Activated naive CD8-positive, alpha-beta T cell treated with anti-CD3 and anti-CD28 coated beads, Interleukin-2, amount 50 U/mL, for 16 hours (primary cell): ENCODE results near the gene IWS1.
"Not testable (repeated sequence)": the region's sequence is repeated elsewhere in the genome, so short reads cannot be mapped to it uniquely, and the experiment has no call there.

Experiments used
- DNase-seq: peaks from one replicate; pipeline ENCODE4 v3.0.0-alpha.2; 2020; ENCODE audit warnings: low read depth, low spot score

IWS1 gene

DNA sequence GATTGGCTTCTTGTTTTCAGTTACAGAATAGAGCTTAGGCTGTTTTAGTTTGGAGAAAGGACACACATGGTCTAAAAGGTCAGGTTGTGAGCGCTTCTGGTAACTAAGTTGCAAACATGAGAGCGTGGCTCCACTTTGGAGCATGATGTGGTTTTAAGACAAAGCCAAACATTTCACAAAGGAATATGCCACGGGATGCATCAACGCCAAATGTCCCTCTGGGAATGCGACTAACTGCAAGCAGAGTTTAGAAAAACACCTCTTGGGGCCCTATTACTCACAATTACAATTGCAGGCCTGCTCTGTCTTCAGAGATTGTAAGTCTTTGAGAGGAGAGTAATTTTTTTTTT lies 34.6 kb upstream of the IWS1 start:
- DNase-seq = no peak

DNA sequence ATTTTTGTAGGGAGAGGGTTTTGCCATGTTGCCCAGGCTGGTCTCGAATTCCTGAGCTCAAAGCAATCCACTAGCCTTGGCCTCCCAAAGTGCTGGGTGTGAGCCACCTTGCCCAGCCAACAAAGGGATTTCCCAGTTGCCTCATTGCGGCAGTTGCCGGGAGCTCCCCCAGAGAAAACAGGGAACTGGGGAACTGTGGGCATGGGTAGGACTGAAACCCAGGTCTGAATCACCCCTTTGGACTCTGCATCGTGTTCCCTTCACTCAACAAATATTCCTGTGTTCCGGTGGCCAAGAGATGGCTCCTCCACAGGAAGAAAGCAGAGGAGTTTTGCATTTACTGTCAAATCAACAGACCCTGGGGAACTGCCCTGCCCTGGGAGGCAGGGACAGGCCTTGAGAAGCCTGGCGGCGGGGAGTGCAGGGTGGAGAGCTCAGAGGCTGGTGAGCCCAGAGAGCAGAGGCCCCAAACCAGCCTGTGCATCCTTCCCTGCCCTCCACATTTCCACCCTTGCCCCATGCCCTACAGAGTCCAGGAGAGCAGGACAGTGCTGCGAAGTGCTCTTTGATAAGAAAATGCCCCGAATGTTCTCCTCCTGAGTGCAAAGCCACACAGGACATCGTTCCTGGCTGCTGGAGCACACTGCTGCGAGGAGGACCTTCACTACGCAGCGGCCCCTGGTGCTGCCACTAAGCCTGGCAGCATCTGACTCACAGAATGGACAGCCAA lies 34.1 kb upstream of the IWS1 start:
- DNase-seq = no peak

DNA sequence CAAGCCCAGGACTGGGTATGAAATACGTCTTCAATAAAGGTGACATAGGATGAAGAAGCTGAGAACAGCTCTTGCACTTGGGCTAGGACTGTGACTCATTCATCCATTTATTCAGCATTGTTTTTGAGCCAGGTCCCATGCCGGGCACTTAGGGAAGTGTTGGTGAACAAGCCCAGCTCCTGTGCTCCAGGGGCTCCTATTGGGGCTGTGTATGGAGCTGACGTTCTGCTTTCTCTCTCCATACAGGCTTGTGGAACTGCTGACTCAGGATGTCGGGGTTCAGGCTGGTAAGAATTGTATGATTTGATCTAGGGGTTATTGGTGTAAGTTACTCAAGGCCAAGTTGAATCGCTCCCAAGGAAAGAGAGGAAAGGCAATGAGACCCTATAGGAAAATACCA lies 33.2 kb upstream of the IWS1 start:
- DNase-seq = no peak

DNA sequence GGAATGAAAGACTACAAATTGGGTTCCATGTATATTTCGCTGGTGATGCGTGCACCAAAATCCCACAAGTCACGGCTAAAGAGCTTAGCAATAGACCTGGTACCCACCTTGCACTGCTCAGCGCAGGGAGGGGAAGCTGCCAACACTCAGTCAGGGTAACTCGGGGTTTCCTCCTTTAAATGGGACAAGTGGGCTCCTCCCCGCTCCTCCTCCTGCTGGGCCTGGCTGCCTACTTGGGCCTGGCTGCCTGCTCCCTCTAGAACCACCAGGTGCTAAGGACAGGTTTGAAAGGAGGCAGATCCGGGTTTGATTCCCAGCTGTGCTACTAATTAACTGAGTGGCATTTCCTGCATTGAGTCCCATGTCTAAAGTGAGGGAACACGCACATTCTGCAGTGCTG lies 32.6 kb upstream of the IWS1 start:
- no peak for DNase-seq

DNA sequence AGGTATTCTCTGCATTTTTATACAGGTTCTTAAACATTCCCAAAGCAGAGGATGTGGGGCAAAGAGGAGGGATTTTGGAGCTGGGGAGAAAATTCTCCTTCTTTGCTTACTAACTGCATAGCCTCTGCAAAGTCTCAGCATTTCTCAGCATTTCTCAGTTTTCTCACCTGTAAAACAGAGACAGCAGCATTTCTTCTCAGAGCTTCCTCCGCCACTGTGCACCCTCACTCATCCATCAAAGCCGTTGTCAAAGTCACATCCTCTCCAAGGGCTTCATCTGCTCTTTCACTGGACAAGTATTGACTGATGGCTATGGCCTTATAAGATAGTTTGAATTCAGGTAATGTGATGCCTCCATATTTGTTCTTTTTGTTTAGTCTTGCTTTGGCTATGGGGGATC lies 26.6 kb upstream of the IWS1 start:
- DNase-seq = no peak

DNA sequence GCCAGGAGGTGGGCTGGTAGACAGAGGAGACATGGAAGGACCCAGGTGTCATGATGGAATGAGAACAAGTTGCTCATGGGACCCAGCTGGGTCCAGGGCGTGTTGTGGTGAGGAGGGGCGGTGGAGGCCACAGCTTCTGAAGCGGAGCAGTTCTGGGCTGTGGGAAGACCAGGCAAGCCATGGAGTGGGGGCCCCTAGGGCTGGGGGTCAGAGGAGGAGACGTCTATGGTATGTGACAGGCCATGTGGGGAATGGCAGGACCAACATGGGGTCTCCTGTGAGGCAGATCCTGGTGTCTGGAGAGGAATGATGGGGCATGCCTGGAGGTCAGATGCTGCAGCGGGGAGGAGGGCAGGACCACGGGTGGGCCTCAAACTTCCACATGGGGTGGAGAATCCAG lies 26.0 kb upstream of the IWS1 start:
- DNase-seq = no peak

DNA sequence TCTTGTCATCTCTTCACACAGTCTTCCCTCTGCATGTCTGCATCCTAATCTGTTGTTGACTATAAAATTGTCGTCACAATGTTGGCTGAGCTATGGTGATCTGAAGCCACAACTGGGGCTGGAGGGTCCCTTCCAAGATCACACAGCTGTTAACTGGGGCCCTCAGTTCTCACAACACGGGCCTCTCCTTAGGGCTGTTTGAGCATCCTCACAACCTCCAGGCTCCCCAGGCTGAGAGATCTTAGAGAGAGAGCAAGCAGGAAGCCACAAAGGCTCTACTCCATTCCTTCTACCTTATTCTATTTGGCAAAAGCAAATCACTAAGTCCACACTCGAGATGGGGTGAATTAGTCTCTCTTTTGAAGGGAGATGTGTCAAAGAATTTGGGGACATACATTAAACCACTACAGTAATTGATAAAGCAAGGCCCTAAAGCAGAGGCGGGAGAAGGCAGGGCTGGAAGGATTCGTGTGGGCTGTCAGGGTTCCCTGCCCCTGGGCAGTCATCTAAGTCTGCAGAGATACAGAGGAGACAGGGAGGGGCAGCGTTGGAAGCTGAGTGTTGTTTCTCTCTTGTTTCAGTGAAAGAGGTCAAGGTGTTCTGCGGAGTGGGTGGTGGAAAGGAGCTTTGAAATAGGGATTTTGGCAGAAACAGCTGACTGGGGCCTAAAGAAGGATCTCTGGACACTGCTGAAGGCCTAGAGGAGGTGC lies 25.1 kb upstream of the IWS1 start:
- no peak for DNase-seq

DNA sequence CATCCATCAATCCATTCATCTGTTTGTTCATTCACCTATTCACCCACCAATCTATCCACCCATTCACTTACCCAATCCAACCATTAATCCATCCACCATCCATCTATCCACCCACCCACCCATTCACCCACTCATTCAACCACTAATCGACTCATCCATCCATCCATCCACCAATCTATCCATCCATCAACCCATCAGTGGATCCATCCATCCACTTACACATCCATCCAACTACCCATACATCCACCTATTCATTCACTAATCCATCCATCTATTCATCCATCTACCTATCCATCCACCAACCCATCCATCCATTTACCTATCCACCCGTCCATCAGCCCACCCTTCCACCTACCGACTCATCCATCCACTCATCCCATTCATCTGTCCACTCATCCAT lies 20.5 kb upstream of the IWS1 start:
- DNase-seq = no peak

DNA sequence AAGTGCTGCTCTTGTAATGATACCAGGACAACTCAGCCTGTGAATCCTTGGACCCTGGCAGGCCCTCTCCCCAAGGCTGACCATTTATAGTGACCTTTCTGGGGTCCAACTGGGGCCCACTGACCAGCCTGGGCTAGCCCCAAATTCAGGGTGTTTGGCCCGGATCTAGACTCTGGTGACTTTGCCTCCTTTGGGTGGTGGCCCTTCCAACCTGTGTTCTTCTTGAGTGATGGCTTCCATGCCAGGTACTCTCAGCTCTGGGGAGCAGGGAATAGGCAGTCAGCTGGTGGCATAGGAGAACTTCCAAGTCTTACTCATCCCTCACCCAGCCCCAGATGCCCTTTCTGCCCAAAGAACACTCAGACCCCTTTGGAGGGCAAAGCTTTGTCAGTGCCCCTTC lies 19.5 kb upstream of the IWS1 start:
- DNase-seq = no peak

DNA sequence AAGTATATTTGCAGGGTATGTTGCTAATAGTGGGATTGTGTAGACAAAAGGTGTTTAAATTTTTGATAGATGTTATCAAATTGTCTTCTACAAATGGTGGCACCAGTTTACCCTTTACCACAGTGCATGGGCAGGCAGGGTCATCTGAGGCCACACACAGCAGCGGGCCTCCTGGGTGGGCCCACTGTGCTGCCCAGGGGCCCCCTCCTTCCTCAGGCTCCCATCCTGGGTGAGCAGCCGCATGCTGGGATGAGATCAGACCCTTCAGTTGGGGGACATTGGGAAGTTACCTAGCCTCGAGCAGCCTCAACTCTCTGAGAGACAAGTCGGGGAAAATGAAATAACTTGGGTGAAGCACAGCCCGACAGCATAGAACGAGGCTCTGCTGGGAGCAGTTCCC lies 18.9 kb upstream of the IWS1 start:
- no peak for DNase-seq

DNA sequence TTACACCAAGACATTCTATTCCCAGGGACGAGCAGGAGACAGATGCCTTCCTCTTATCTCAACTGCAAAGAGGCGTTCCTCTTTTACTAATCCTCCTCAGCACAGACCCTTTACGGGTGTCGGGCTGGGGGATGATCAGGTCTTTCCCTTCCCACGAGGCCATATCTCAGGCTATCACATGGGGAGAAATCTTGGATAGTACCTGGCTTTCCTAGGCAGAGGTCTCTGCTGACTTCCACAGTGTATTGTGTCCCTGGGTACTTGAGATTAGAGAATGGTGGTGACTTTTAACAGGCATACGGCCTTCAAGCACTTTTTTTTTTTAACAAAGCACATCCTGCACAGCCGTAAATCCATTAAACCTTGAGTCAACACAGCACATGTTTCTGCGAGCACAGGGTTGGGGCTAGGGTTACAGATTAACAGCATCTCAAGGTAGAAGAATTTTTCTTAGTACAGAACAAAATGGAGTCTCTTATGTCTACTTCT lies 16.8 kb upstream of the IWS1 start:
- not testable (repeated sequence) for DNase-seq

DNA sequence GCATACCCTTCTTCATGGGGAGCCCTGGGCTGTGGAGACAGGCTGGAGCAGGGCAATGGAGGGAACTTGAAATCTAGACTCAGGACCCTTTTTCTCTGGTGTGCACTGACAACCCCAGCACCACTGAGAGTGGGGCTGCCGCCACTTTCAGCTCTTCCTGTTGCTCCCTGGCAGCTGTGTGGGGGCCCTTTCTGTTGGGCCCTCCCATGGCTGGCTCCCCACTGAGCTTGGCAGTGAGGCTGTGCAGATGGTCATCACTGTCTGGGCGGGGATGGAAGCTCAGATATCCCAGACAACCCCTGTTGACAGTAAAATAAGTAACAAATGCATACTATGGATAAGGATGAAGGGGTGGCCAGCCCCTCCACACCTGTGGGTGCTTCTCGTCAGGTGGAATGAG lies 15.9 kb upstream of the IWS1 start:
- DNase-seq = no peak

DNA sequence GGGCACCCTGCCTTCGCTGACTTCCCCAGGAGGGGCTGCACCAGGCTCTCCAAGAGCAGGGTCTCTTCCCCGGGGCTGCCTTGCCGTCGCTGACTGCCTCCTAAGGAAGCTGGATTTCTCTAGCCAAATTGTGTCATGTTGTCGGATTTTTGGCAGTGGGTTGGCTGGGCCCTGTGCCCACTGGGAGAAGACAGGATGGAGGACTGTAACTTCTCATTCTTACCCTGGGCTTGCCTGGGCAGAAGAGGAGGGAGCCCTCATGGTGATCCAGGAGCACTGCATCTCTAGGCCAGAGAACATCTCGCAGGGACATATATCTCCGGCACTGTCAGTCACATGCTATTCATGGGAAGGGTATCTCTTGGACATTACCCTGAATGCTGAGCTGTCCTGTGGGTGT lies 15.5 kb upstream of the IWS1 start:
- no peak for DNase-seq

DNA sequence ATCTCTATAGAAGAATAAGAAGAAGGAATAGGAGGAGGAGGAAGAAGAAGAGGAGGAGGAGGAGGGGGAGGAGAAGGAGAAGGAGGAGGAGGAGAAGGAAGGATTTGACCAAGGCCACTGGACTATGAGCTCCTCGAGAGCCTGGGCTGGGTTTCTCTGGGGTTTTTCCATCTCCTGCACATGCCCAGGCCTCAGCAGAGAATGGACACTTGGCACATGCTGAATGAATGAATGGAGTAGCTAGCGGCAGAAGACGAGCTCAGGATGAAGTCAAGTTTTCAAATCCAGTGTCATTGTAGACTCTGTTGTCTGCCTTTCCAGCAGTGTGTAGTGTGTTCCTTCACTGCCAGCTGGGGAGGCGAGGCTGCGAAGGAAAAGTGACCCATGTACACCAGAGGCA lies 11.4 kb upstream of the IWS1 start:
- no peak for DNase-seq

DNA sequence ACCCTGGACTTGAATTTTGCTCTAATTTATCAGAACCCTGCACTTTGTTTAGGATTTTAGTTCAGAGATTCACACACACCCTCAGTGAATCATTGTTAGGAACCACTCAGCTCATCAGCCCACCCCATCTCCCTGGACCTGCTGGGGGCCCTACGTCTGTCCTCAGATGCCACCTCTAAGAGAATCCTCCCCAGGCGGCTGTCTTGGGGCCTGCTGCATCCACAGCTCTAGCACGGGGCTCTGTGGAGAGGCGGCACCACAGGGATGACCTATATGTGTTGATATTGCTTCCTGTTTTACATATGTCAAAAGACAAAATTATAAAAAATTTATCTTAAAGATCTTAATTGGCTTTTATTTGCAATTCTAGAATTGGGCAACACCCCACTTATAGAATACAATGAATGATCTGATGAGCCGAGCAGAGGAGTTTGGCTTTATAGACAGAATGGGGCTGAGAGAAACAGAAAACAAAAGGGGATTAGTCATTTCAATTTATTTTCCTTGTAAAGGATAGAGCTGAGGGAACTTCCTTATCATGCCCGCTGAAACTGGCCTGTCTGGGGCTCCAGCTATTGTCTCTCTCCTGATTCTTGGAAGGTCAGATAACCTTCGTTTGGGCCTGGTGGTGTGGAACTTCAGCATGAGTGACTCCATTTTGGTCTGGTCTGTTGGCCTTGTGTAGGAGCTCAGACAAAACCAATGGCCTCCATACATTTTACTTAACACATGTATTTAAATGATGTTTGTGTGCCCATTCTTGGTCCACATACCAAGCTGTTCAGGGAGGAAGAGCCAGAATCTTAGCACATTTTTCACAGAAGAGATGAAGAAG lies 10.6 kb upstream of the IWS1 start:
- DNase-seq = no peak

DNA sequence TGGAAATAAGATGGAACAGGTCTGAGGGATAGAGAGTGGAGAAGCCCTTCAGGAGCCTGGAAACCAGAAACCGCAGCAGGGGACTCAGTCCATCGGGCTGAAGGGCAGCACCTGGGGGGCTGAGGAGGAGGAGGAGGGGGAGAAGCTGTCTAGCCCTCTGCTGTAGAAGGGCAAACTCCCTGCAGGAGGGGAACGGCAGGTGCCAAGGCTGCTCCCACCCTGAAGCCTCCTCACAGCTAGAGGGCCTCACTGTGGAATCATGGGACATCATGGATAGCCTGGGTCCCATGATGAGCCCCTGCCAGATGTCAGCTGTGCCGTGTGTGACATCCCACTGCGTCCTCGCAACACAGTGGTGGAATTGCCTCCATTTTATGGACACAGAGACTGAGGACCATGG lies 9.6 kb upstream of the IWS1 start:
- DNase-seq = no peak

DNA sequence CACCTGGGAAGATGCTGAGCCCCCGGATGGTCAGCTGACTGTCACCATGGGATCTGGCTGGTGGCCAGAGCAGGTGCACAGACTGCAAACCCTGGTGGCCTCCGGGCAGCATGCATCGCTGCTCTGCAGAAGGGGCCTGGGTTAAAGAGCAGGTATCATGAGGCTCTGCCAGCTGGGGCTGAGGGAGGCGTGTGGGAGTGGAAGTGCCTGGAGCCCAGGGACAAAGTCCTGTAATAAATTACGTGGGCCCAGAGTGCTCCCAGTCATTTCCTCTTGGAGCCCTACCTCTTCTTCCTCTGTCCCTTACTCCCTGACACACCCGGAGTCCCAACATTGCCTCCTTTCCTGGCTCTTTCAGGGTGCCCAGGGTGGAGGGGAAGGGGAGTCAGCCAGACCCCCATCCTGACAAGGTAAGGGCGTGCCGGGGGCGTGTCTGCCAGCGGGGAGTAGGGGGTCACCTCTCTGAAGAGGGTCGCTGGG lies 9.2 kb upstream of the IWS1 start, which contains the start of gene MYO7B:
Gene MYO7B, plus strand, starts transcription at position 262 of the 480 bp plus-strand sequence. CDS start 24,040 bp downstream, outside the sequence.
- DNase-seq = no peak

DNA sequence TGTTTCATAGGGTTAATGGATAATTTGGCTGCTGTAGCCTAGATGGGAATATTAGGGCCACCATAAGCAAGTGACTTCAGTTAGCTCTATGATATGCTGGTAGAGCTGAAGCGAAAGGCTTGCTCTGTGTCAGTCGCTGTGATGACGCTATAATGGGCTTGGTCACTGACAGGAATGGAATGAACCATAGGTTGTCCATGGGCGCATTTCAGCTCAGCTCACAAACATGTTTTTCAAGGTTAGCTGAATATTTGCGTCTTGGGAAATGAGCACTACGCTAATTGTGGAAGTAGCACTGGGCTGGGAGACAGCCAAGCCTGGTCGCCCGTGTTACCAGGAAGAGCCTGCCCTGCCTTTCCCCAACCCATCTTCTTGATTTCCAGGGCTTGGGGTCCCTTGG lies 6.0 kb upstream of the IWS1 start:
- no peak for DNase-seq

DNA sequence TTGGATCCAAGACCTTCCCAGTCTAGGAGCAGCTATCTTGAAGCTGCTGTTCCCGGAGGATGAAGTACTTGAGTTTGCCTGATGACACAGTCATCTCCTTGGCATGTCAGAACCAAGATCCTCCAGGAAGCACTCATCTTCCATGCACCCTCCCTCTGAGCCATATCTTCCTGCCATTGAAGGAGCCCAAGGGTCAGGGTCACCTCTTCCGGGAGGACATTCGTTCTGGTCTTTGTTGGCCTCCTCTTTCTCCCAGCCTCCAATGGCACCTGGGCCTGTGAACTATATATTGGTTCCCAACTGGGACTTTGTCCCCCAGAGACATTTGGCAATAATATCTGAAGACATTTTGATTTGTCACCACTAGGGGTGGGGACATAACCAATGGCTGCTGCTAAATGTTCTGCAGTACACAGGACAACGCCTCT lies 4.9 kb upstream of the IWS1 start:
- DNase-seq = no peak

DNA sequence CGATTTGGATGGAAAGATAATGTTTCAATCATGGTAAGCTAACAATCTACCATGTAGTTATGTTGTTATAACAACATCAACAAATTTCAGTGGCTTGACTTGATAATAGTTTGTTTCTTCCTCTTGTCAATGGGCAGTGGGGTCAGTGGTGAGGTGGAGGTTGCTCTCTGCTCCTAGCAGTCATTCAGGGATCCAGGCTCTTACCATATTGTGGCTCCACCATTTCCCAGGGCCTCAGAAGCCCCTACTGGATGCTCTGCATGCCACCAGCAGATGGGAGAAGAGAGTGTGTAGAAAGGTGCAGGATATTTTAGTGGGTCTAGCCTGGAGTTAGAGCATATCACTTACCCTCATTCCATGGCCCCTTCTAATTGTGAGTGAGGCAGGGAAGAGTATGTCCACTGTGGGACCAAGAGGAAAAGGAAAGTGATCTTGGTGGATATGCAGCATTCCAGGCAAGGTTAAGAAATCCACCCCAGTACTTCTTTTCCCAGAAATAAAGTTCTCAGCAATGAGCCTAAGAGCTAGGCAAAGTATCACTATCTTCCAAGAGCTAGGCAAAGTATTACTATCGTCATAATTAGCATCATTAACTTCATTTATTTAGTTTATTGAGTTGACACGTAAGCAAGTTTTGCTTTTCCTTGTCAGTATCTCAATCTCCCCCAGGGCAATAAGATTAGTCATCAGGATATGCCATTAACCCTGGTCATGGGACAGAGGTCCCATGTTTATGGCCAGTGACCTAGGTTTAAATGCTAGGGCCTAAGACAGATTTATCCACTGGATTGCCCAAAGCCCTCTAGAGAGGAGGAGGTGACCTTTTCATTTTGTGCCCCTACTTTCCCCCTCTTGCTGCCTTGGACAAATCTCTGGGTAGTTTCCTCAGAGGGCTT lies 4.2 kb upstream of the IWS1 start:
- DNase-seq = no peak

DNA sequence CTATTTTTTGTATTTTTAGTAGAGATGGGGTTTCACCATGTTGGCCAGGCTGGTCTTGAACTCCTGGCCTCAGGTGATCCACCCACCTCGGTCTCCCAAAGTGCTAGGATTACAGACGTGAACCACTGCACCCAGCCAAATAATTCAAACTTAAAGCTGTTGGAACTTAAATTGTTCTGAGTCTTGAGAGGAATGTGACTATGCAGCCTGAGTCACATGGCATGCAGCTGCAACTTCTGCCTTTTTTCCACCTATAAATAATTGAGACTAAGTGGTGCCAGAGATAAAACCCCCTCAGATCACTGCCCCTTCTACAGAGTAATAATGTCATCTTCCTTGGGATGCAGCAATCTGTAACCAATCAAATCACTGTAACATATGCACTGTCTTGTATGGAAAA lies 3.1 kb upstream of the IWS1 start:
- DNase-seq = not testable (repeated sequence)
